SH-SY5Y (cell line): Measurements from ENCODE around the gene PITPNM1.

ENCODE experiments used
- GATA2 ChIP-seq: IDR thresholded peaks from 2 replicates; pipeline ENCODE4 v1.6.1; 2011; ENCODE audit warnings: mild to moderate bottlenecking, low read depth, low read length
- GATA3 ChIP-seq: IDR thresholded peaks from 2 replicates; pipeline ENCODE4 v1.6.1; 2011; ENCODE audit warnings: low read depth, mild to moderate bottlenecking, low read length, moderate library complexity

PITPNM1 gene

GRCh38 chr11:67500484-67500821 lies 4.7 kb downstream of the PITPNM1 start:
- TF ChIP-seq GATA2, result no peak
- TF ChIP-seq GATA3, result no peak

GRCh38 chr11:67499808-67500483 lies 5.2 kb downstream of the PITPNM1 start:
- TF ChIP-seq GATA3 (no peak), GATA2 (no peak)

GRCh38 chr11:67498544-67498972 lies 6.6 kb downstream of the PITPNM1 start:
- TF ChIP-seq GATA2 (no peak), GATA3 (no peak)

- no peak for TF ChIP-seq GATA3
Observed at GRCh38 chr11:67497656-67498291, 7.4 kb downstream of the PITPNM1 start.

- TF ChIP-seq GATA2 (no peak), GATA3 (no peak)
Observed at GRCh38 chr11:67496113-67496512, 9.1 kb downstream of the PITPNM1 start.

- TF ChIP-seq GATA3 (no peak), GATA2 (no peak)
Observed at GRCh38 chr11:67495234-67496005, 9.7 kb downstream of the PITPNM1 start.

- TF ChIP-seq GATA3 (no peak), GATA2 (no peak)
Observed at GRCh38 chr11:67494371-67495233, 10.6 kb downstream of the PITPNM1 start.

GRCh38 chr11:67493548-67494370 lies 11.4 kb downstream of the PITPNM1 start:
- TF ChIP-seq GATA3 (no peak), GATA2 (no peak)

GRCh38 chr11:67492801-67493547 lies 12.2 kb downstream of the PITPNM1 start:
- TF ChIP-seq GATA2 (no peak), GATA3 (no peak)

- TF ChIP-seq GATA3 (no peak), GATA2 (no peak)
Observed at GRCh38 chr11:67492069-67492727, 13.0 kb downstream of the PITPNM1 start.

- TF ChIP-seq GATA2, result no peak
Observed at GRCh38 chr11:67491276-67492068, 13.7 kb downstream of the PITPNM1 start.

- no peak for TF ChIP-seq GATA3
- TF ChIP-seq GATA2, result no peak
Observed at GRCh38 chr11:67490727-67491065, 14.5 kb downstream of the PITPNM1 start.
